Stimulated activated naive CD4-positive, alpha-beta T cell treated with Interleukin-2 at 50 U/mL for 16 hours (primary cell): Measurements from ENCODE around the gene CTSE.
A peak's percentile ranks its signal among the peaks of the same experiment; 100 is the strongest.
"Not testable (repeated sequence)": the region's sequence is repeated elsewhere in the genome, so short reads cannot be mapped to it uniquely, and the experiment has no call there.

Experiments used
- DNase-seq: peaks from one replicate; lab custom pipeline; 2025; lab: John Stamatoyannopoulos, UW

CTSE gene

GRCh38 chr1:206014601-206015000, 9.1 kb downstream of the CTSE start:
- DNase-seq = no peak

- DNase-seq = no peak
These were observed 10.5 kb downstream of the CTSE start for GRCh38 chr1:206013026-206013795.

DNA sequence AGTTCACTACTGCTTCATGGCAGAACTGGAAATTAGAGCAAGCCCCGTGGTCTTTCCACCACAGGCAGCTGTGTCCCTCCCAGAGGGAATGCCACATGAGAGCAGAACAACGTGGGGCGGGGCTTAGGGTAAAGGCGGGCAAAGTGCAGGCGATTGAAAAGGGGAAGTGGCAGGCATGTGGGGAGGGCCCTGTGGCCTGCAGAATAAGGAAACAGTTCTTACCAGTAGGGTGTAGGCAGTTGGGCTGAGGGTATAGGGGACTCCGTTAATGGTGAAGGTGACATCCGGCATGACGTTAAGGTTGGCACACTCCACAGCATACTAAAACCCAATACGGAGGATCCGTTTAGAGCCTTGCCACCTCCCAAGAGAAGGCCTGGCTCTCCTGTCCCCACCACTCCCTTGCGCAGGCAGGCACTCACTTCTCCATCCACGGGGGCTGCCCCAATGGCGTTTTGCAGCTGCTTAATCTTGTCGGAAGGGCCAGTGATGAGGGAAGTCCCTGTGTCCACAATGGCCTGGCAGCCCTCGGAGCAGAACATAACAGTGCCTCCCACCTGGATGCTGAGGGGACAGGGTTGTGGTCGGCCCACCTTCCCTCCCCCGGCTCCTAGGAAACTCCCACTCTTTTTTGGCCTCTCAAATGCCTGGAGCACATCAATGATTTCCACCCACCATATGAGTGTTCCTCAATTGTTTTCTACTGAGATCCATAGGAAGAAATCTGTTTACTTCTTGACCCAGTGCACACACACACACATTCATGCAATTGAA, 11.4 kb downstream of the CTSE start:
- DNase-seq = no peak

DNA sequence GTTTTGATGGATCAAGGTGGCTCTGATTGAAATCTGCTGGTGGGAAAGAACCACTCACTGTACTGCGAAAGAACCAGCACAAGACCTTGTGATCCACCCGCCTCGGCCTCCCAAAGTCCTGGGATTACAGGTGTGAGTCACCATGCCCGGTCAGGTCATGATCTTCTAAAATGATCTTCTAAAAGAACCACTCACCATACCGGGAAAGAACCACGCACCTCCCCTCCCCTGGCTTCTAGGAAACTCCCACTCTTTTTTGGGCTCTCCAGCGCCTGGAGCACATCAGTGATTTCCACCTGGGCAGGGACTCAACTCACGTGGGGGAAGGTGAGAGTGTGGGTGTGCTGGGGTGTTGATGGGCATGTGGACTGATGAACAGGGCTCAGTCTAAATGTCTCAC, 12.6 kb downstream of the CTSE start:
- DNase-seq = no peak

DNA sequence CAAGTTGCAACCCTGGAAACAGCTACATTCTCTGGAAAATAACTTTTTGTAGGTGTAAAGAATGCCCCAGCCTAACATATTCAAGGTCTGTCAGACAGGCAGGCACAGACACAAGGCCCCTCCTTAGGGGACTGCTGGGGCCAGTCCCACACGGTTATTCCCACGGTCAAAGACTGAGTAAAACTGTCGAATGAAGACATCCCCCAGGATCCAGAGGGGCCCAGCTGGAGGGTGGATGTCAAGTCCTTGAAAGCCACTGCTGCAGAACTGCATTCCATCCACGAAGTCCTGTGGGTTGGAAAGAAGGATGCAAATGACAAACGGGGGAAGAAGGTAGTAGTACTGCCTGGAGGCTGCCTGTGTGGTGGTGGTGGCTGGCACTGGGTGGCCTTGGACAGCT, 13.6 kb downstream of the CTSE start:
- no peak for DNase-seq

DNA sequence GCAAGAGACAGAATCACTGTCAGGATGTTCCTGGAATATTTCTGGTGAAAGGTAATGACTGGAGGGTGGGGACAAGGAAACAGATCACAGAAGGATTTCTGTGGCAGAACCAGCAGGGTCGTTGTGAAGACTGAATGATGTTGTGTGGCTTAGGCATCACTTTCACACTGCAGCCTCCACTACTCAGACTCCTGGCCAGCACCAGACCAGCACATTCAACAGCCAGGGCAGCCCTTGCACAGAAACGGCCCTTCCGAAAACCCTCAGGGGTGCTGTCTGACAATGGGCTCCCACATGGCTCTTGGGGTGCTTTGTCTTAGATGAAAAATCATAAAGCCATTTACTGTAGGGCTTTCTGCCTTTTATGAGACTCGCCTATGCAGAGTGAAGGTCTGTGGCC, 16.7 kb downstream of the CTSE start:
- no peak for DNase-seq

DNA sequence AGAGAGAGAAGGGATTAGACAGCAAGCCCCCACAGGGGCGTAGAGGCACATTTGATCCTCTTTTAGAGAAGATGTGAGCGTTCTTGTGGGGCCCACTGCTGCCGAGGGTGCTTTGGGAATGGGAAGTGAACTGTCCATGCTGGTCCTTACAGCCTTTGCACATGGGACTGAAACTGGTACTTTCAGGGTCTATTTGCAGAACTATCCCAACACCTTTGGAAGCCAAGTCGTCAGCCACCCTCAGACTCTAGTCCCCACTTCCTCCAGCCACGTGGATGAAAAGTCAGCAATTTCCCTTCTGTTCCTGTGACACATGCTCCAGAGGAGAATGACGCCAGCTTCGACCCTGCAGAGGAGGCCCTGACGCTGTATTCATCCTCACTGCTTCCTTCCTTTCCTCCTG, 17.9 kb downstream of the CTSE start:
- DNase-seq = no peak

GRCh38 chr1:206005234-206005633, 18.5 kb downstream of the CTSE start:
- DNase-seq = no peak

GRCh38 chr1:206004826-206005225, 18.9 kb downstream of the CTSE start:
- DNase-seq = no peak

GRCh38 chr1:206003854-206004800, 19.6 kb downstream of the CTSE start:
- DNase-seq = no peak

DNA sequence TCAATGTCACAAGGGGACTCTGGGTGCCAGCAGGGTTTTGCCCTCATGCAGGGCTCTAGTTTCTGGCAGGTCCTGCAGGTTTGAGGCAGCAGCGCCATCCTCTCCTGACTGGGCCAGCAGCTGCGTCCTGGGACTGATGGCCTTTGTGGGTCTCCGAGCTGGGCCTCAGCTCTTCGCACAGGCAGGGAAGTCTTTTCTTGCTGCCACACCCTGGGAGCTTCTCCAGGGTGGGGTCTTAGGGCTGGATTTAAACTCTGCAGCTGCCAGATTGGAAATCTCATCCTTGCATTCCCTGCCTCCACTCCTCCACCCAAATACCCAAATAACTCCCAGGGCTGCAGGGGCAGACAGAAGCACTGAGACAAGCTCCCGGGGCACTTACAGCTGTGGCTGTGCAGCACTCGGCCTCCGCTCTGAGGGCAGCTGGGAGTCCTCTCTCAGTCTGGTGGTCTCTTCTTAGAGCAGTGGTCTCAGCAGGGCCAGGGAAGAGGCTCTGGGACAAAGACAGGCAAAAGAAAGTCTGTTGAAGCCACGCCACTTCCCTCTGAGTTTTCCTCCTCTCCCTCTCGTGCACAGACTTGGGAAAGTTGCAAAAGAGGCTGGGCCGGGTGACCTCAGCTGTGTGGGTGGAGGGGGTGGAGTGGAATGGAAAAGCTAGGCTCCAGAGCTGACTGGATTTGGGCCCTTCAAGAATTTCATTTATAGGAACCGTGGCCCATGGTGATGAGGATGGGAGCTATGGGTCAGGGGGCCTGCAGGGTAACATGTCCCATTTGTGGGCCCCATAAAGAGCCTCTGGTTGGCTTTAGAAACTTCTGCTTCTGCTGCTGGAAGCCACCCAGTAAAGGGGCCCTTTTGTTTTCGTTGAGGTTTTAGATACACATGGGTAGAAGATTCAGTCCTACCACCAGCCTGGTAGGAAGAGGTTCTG, 20.6 kb downstream of the CTSE start, which contains the start of gene RAB7B:
RAB7B (minus strand) TSS at position 525 of the 931 bp plus-strand sequence. CDS start 9,260 bp downstream, outside the sequence.
- no peak for DNase-seq

DNA sequence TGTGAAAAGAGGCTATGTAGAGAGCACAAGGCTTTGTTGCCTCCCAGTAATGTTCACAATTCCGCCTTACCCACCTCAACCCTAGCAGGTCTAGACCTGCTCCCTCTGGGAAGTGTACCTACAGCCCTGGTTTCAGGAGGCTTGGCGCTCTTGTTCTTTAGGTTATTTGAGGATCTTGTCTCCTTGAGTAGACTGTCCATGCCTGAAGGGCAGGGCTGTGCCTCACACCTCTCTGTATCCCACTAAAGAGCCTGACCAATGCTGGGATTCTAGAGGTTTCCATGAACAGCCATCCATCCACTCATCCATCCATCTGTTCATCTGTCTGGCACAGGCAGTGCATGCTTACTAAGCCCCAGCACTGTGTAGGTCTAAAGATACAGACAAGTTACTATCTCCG, 21.5 kb downstream of the CTSE start:
- DNase-seq = no peak

- peak; percentile 35 for DNase-seq
These were observed 22.2 kb downstream of the CTSE start for GRCh38 chr1:206001476-206001888.

- DNase-seq = peak; percentile 52
These were observed 22.9 kb downstream of the CTSE start for GRCh38 chr1:206000641-206001339.

DNA sequence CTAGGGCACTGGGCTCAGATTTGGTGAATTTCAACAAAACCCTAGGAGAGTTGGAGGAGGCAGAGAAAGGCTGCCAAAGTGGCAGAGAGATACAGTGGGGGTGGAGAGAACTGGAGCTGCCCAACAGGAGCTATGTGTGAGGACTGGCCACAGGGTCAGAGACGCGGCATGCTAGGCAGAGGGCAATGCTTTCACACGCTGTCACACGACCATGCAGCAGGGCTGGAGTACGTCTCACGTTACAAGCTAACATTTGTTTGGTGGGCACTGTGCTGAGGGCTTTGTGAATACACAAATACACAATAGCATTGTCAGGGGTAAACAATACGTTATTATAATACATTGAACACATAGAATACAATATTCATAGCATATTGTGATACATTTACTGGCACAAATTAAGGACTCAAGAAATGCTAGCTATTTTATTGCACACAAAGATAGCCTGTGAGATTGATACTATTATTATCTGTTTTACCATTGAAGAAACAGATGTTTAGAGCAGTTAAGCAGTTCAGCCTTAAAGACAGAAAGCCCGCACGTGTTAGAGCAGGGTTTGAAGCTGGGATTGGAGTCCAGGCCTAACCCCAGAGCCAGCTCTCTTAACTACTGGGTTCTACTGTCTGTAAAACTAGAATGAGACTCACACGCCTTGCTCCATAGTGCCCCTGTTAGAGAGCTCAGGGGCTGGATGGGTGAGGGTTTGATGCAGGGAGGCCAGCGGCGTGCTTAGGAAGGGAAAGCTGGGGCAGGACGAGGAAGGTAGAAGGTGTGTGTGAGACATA, 25.0 kb downstream of the CTSE start:
- no peak for DNase-seq

DNA sequence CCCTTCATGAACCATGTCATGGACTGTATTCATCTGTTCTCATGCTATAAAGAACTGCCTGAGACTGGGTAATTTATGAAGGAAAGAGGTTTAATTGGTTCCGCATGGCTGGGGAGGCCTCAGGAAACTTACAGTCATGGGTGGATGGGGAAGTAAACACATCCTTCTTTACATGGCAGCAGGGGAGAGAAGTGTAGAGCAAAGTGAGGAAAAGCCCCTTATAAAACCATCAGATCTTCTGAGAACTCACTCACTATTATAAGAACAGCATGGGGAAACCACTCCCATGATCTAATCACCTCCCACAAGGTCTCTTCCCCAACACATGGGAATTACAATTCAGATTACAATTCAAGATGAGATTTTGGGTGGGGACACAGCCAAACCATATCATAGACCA, 27.1 kb downstream of the CTSE start:
- DNase-seq = not testable (repeated sequence)

DNA sequence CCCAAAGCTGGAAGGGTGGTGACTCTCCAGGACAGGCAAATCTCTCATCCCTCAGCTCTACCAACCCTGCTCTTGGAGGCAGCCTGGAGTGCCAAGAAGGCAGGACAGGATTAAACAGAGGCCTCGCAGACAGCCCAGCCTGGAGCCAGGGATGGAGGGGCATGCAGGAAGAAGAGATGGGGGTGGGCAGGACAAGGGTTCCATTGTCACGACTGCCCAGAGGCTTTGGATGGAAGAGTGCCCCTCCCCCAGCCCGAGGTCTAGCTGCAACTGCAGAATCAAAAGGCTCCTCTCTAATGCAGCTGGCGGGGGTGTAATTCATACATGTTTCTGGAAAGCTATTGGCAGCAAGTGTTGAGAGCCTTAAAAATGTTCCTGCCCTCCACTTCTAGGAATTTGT, 29.3 kb downstream of the CTSE start:
- DNase-seq = no peak

GRCh38 chr1:205993068-205993467, 30.6 kb downstream of the CTSE start:
- no peak for DNase-seq

DNA sequence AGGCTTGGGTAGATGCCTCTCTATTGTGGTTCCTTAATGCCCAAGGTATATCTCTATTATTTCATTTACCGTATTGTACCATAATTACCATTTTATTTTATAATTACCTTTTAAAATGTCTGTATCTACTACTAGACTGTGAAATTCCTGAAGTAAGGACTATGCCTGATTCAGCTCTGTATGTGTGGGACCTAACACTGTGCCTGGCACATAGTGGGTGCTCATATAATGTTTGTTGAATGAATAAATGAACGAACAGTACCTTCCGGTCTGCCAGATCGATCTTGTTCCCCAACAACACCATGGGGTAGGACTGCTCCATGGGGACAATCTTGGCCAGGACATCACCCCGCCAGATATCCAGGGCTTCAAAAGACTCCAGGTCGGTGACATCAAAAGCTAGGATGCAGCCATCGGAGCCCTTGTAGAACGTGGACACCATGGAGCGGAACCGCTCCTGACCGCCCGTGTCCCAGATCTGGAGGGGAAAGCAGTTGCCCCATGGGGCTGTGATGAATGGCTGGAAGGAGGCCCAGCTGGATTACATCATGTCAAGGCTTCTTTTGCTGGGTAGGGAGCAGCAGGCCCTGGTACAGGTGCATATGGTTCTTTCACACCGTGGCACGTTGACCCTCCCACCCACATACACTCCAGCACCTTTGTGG, 31.3 kb downstream of the CTSE start:
- no peak for DNase-seq
